ENCODE data around the gene DNAAF2. TPM values are rescaled to one million over a fixed set of nuclear protein-coding genes. Genes with fewer than 3 reads are reported as not detected.

DNAAF2 gene
- total and polyA plus RNA-seq, 4 donors = 4.2 to 8.2 (median 5.3) TPM

GRCh38 chr14:49617852-49618519 lies 17.1 kb downstream of the DNAAF2 start (continued):
- TF ChIP-seq, protein P1, sequence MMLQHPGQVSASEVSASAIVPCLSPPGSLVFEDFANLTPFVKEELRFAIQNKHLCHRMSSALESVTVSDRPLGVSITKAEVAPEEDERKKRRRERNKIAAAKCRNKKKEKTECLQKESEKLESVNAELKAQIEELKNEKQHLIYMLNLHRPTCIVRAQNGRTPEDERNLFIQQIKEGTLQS (IDR thresholded peaks at IDR 0.05) = no peak
- TF ChIP-seq HNF4A (conservative IDR thresholded peaks at IDR 0.05) (no peak), MAX (IDR thresholded peaks at IDR 0.05) (no peak), NR2F2 (IDR thresholded peaks at IDR 0.05) (no peak), HNF4G (IDR thresholded peaks at IDR 0.05) (no peak), SP1 (IDR thresholded peaks at IDR 0.05) (no peak), EGR1 (IDR thresholded peaks at IDR 0.05; ENCODE audit: low read depth in 2 of 2) (no peak), RAD21 (IDR thresholded peaks at IDR 0.05) (no peak), YY1 (IDR thresholded peaks at IDR 0.05) (no peak), FOXA2 (IDR thresholded peaks at IDR 0.05) (no peak), RXRA (IDR thresholded peaks at IDR 0.05) (no peak), FOXA1 (IDR thresholded peaks at IDR 0.05) (no peak)

- Histone ChIP-seq H3K27ac (ENCODE audit: low read depth in 1 of 2, low read length in 2 of 2) (no peak overlapping the region), H3K4me3 (ENCODE audit: low read depth in 1 of 3, low read length in 3 of 3) (no peak overlapping the region), H3K36me3 (ENCODE audit: control insufficient read depth in 4 of 4, insufficient read depth in 3 of 4, low read depth in 1 of 4, low read length in 3 of 4) (peaks cover 0 to 11% (median 5%) of the 10 kb centered on the region in 4 donors), H3K9me3 (ENCODE audit: control insufficient read depth in 4 of 4, low read length in 3 of 4) (no peaks in the 10 kb centered on the region), H3K27me3 (ENCODE audit: control insufficient read depth in 4 of 4, insufficient read depth in 4 of 4, low read length in 3 of 4) (no peaks in the 10 kb centered on the region), H3K9ac (ENCODE audit: low read depth in 1 of 2, low read length in 2 of 2) (no peak overlapping the region), H3K4me1 (ENCODE audit: control insufficient read depth in 4 of 4, insufficient read depth in 4 of 4, low read length in 3 of 4) (peaks cover 0 to 13% (median 5%) of the 10 kb centered on the region in 4 donors)
- TF ChIP-seq HNF4A (conservative IDR thresholded peaks at IDR 0.05) = no peak
- no peak for TF ChIP-seq GABPA (IDR thresholded peaks at IDR 0.05 in 1 of 2, conservative IDR thresholded peaks at IDR 0.05 in 1 of 2)
- no peak for TF ChIP-seq FOXA1 (IDR thresholded peaks at IDR 0.05)
- no peak for TF ChIP-seq HNF4G (IDR thresholded peaks at IDR 0.05)
- TF ChIP-seq, protein P1 (IDR thresholded peaks at IDR 0.05) = no peak
- no peak for TF ChIP-seq NR2F2 (IDR thresholded peaks at IDR 0.05)
- TF ChIP-seq SP1 (IDR thresholded peaks at IDR 0.05) = no peak
- no peak for TF ChIP-seq ZBTB33 (IDR thresholded peaks at IDR 0.05)
- no peak for TF ChIP-seq YY1 (IDR thresholded peaks at IDR 0.05)
- TF ChIP-seq REST (IDR thresholded peaks at IDR 0.05) = no peak
- WGBS = 95% methylated on average over 6 of the region's 6 CpGs
- no peak for DNase-seq (ENCODE audit: low spot score)
Measured at GRCh38 chr14:49615776-49616175, 19.3 kb downstream of the DNAAF2 start.

Measured in liver (tissue), 9 donors.